Panc1 (cell line): Measurements from ENCODE around the gene ITGA3. TPM values are rescaled to one million over a fixed set of nuclear protein-coding genes. Genes with fewer than 3 reads are reported as not detected.

Experiments used
- ATAC-seq: fragments of 200-7000 bp; cut with Tn5 transposase; 2 replicates; pipeline ENCODE4 v1.9.1; 2020; ENCODE audit warnings: mild to moderate bottlenecking, moderate library complexity
- BruUV-seq: library from RNA; stranded (reverse); fragments of 400-500 nt; replicated peaks from 2 replicates; lab custom pipeline; 2021; lab: Mats Ljungman, UMichigan
- CTCF ChIA-PET: fragments of 300-600 bp; sonication (Branson Sonifier 250); formaldehyde crosslinking; loops from one replicate; lab custom pipeline; 2022; ENCODE audit warnings: antibody characterized with exemption; lab: Charles Lee
- POLR2A ChIA-PET: fragments of 300-600 bp; sonication (Branson Sonifier 250); formaldehyde crosslinking; loops from one replicate; lab custom pipeline; 2022; ENCODE audit warnings: antibody characterized with exemption; lab: Charles Lee
- DNase-seq: peaks from one replicate; pipeline ENCODE4 v3.0.0-alpha.2; 2010; ENCODE audit warnings: low read depth, low spot score
- H3K27ac ChIP-seq: 2 replicates; pipeline ENCODE4 v1.5.1; 2011; ENCODE audit warnings: mild to moderate bottlenecking, low read length, inconsistent platforms
- H3K27me3 ChIP-seq: fragments of 200-500 bp; sonication (Bioruptor generic); 2 replicates; pipeline ENCODE4 v1.6.0; 2014; ENCODE audit warnings: low read length, inconsistent platforms; ENCODE audit not compliant: control insufficient read depth, insufficient read depth
- H3K36me3 ChIP-seq: fragments of 200-500 bp; sonication (Bioruptor generic); 2 replicates; pipeline ENCODE4 v1.5.1; 2014; ENCODE audit warnings: inconsistent platforms, mild to moderate bottlenecking, low read length, moderate library complexity; ENCODE audit not compliant: control insufficient read depth, insufficient read depth
- H3K4me1 ChIP-seq: 2 replicates; pipeline ENCODE4 v1.5.1; 2011; ENCODE audit warnings: inconsistent platforms, mild to moderate bottlenecking, low read length, moderate library complexity; ENCODE audit not compliant: control insufficient read depth, insufficient read depth
- H3K4me3 ChIP-seq, 2 experiments: 2 replicates each; pipeline ENCODE4 v1.5.1; 2011 to 2012; ENCODE audit warnings: low read depth in 2 of 2, low read length in 2 of 2, mild to moderate bottlenecking in 2 of 2, inconsistent platforms in 1 of 2, moderate library complexity in 1 of 2
- H3K9me3 ChIP-seq: fragments of 200-500 bp; sonication (Bioruptor generic); 2 replicates; pipeline ENCODE4 v1.5.1; 2014; ENCODE audit warnings: low read depth, mild to moderate bottlenecking, inconsistent platforms, low read length, moderate library complexity; ENCODE audit not compliant: control insufficient read depth, insufficient read depth
- CTCF ChIP-seq: fragments of 450-650 bp; IDR thresholded peaks from 2 replicates; pipeline ENCODE4 v1.5.1; 2017; ENCODE audit warnings: mild to moderate bottlenecking
- POLR2AphosphoS5 ChIP-seq: IDR thresholded peaks from 2 replicates; pipeline ENCODE4 v1.6.1; 2012; ENCODE audit warnings: mild to moderate bottlenecking, low read depth, low read length, moderate library complexity
- SIN3A ChIP-seq: IDR thresholded peaks from 2 replicates; pipeline ENCODE4 v1.6.1; 2012; ENCODE audit warnings: low read depth, mild to moderate bottlenecking, low read length, moderate library complexity, borderline replicate concordance; ENCODE audit not compliant: insufficient read depth
- TCF7L2 ChIP-seq: IDR thresholded peaks from 2 replicates; pipeline ENCODE4 v1.6.1; 2011; ENCODE audit warnings: mild to moderate bottlenecking, low read depth, low read length, inconsistent platforms
- in situ Hi-C: cut with HindIII; loops from 2 replicates; pipeline ENCODE4 v1.10.0; 2016; ENCODE audit warnings: low sequenced_read_pairs, low pct_unique_long_range_greater_than_20kb
- intact Hi-C: fragments of 100-400 bp; cut with micrococcal nuclease; formaldehyde crosslinking; loops from one replicate; pipeline ENCODE4 v1.10.0; 2022; ENCODE audit not compliant: unreplicated experiment
- total RNA-seq: library from RNA; stranded (reverse); gene quantifications from one replicate; pipeline ENCODE4 v1.2.1, GENCODE V29; 2021; ENCODE audit not compliant: unreplicated experiment
- TF ChIP-seq, protein P1 (sequence below), 2 experiments: IDR thresholded peaks; 2 replicates each; pipeline ENCODE4 v1.6.1; 2011 to 2012; ENCODE audit warnings: low read depth in 2 of 2, control low read depth in 1 of 2, low read length in 1 of 2, mild to moderate bottlenecking in 1 of 2, moderate library complexity in 1 of 2; ENCODE audit not compliant: insufficient read depth in 1 of 2

The ITGA3 gene
- total RNA-seq, 1 experiment from 2014 or later: 439 TPM

GRCh38 chr17:50111673-50112655, 56.1 kb downstream of the ITGA3 start:
- H3K27me3 ChIP-seq: no peaks in the 10 kb centered on the region
- ChIA-PET CTCF (interaction anchor here (0.5 to 1.0 kb wide), 5 partner anchors 9 to 88 kb away, joined by 3 to 7 read pairs (median 5); no protein-coding TSS in a partner anchor), POLR2A (no interaction called here)
- BruUV-seq: no TSS peak
- H3K27ac ChIP-seq: peak overlapping the region; percentile 58; the same call in 1 of the 2 replicates
- intact Hi-C loops (no loop called here), in situ Hi-C loops (no loop called here)
- H3K4me3 ChIP-seq: no peak overlapping the region
- peak; percentile 27 for ATAC-seq
- H3K9me3 ChIP-seq: no peaks in the 10 kb centered on the region
- peaks cover 15% of the 10 kb centered on the region for H3K4me1 ChIP-seq
- H3K36me3 ChIP-seq: no peaks in the 10 kb centered on the region
- TF ChIP-seq TCF7L2 (no peak), CTCF (no peak), POLR2AphosphoS5 (no peak), SIN3A (no peak)
- TF ChIP-seq, protein P1, sequence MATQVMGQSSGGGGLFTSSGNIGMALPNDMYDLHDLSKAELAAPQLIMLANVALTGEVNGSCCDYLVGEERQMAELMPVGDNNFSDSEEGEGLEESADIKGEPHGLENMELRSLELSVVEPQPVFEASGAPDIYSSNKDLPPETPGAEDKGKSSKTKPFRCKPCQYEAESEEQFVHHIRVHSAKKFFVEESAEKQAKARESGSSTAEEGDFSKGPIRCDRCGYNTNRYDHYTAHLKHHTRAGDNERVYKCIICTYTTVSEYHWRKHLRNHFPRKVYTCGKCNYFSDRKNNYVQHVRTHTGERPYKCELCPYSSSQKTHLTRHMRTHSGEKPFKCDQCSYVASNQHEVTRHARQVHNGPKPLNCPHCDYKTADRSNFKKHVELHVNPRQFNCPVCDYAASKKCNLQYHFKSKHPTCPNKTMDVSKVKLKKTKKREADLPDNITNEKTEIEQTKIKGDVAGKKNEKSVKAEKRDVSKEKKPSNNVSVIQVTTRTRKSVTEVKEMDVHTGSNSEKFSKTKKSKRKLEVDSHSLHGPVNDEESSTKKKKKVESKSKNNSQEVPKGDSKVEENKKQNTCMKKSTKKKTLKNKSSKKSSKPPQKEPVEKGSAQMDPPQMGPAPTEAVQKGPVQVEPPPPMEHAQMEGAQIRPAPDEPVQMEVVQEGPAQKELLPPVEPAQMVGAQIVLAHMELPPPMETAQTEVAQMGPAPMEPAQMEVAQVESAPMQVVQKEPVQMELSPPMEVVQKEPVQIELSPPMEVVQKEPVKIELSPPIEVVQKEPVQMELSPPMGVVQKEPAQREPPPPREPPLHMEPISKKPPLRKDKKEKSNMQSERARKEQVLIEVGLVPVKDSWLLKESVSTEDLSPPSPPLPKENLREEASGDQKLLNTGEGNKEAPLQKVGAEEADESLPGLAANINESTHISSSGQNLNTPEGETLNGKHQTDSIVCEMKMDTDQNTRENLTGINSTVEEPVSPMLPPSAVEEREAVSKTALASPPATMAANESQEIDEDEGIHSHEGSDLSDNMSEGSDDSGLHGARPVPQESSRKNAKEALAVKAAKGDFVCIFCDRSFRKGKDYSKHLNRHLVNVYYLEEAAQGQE (IDR thresholded peaks at IDR 0.05; ENCODE audit: insufficient read depth in 1 of 2, low read depth in 2 of 2, low read length in 1 of 2): no peak
- no peak for DNase-seq

GRCh38 chr17:50112694-50113093, 56.8 kb downstream of the ITGA3 start:
- POLR2A ChIA-PET: no interaction called here
- peaks cover 15% of the 10 kb centered on the region for H3K4me1 ChIP-seq
- intact Hi-C loops (no loop called here), in situ Hi-C loops (no loop called here)
- H3K27me3 ChIP-seq: no peaks in the 10 kb centered on the region
- H3K4me3 ChIP-seq: no peak overlapping the region
- no TSS peak for BruUV-seq
- DNase-seq (no peak), ATAC-seq (0 out of 2 replicates have a peak, but pooled peaks have one; percentile 7)
- no peaks in the 10 kb centered on the region for H3K36me3 ChIP-seq
- CTCF ChIA-PET: interaction anchor here (0.6 to 2.6 kb wide), 4 partner anchors 10 to 178 kb away, joined by 3 to 12 read pairs (median 6); no protein-coding TSS in a partner anchor
- no peaks in the 10 kb centered on the region for H3K9me3 ChIP-seq
- TF ChIP-seq CTCF (no peak), SIN3A (no peak), TCF7L2 (no peak)
- H3K27ac ChIP-seq: no peak overlapping the region
